ENCODE data around the gene MPO. TPM values are rescaled to one million over a fixed set of nuclear protein-coding genes. Genes with fewer than 3 reads are reported as not detected.

The MPO gene
- polyA plus RNA-seq, 3 donors = 4.2 to 7.5 (median 6.0) TPM

GRCh38 chr17:58279736-58280479 is 827 bp downstream of the MPO start:
- peak overlapping the region; percentile 76 to 93 for H3K4me3 Mint-ChIP-seq
- H3K36me3 Mint-ChIP-seq = peaks cover 0 to 3% of the 10 kb centered on the region in 2 donors
- TF ChIP-seq CTCF (IDR thresholded peaks at IDR 0.05) = no peak
- Histone ChIP-seq H3K79me2 (ENCODE audit: insufficient read depth, low read length) (peaks cover 96% of the 10 kb centered on the region), H3K4me3 (replicated peaks in 1 of 3; ENCODE audit: low read depth in 2 of 3, low read length in 3 of 3) (peak overlapping the region; percentile 13 to 74 (median 54)), H4K20me1 (ENCODE audit: insufficient read depth, low read length) (no peaks in the 10 kb centered on the region), H3K9me3 (replicated peaks in 1 of 2; ENCODE audit: control insufficient read depth in 1 of 2, insufficient read depth in 1 of 2, low read length in 2 of 2) (no peaks in the 10 kb centered on the region), H3K9ac (ENCODE audit: insufficient read depth, low read length, poor library complexity, severe bottlenecking) (peak overlapping the region; percentile 54), H3K4me2 (replicated peaks; ENCODE audit: extremely low read depth, low read length, poor library complexity, severe bottlenecking) (peak overlapping the region; percentile 74), H2AFZ (ENCODE audit: insufficient read depth, low read depth, low read length, poor library complexity, severe bottlenecking) (peak overlapping the region; percentile 92), H3K4me1 (ENCODE audit: control insufficient read depth in 1 of 2, insufficient read depth in 2 of 2, low read length in 2 of 2) (peaks cover 84 to 93% of the 10 kb centered on the region in 2 donors), H3K36me3 (replicated peaks in 1 of 2; ENCODE audit: control insufficient read depth in 1 of 2, insufficient read depth in 2 of 2, low read length in 2 of 2) (no peaks in the 10 kb centered on the region), H3K27ac (ENCODE audit: low read depth in 1 of 2, low read length in 2 of 2) (peak overlapping the region; percentile 69 to 84), H3K27me3 (ENCODE audit: control insufficient read depth in 2 of 2, insufficient read depth in 2 of 2, low read length in 2 of 2) (no peaks in the 10 kb centered on the region)
- intact Hi-C loops (cut with micrococcal nuclease) = loop anchor here in 1 of 2 donors (5.0 kb wide), 2 partner anchors 47 to 137 kb away; partner anchors contain the start of genes RNF43 and TSPOAP1
- WGBS (ENCODE audit: insufficient coverage) = 9% methylated on average over 11 of the region's 16 CpGs
- peaks cover 0 to 3% (median 3%) of the 10 kb centered on the region in 3 donors for H3K27me3 Mint-ChIP-seq (ENCODE audit: low read depth in 3 of 3)
- peak overlapping the region; percentile 78 to 98 (median 92) for H3K27ac Mint-ChIP-seq
- H3K4me1 Mint-ChIP-seq = peaks cover 91% of the 10 kb centered on the region
- DNase-seq = peak in 2 of 3 donors; percentile 47 to 48
- H3K9me3 Mint-ChIP-seq = no peaks in the 10 kb centered on the region

- H3K36me3 ChIP-seq (replicated peaks in 1 of 2; ENCODE audit: control insufficient read depth in 1 of 2, insufficient read depth in 2 of 2, low read length in 2 of 2) = no peaks in the 10 kb centered on the region
- peak overlapping the region; percentile 54 for H3K9ac ChIP-seq (ENCODE audit: insufficient read depth, low read length, poor library complexity, severe bottlenecking)
- no peaks in the 10 kb centered on the region for H3K9me3 ChIP-seq (replicated peaks in 1 of 2; ENCODE audit: control insufficient read depth in 1 of 2, insufficient read depth in 1 of 2, low read length in 2 of 2)
- H4K20me1 ChIP-seq (ENCODE audit: insufficient read depth, low read length) = no peaks in the 10 kb centered on the region
- H3K27ac ChIP-seq (ENCODE audit: low read depth in 1 of 2, low read length in 2 of 2) = peak overlapping the region; percentile 69 to 84
- peaks cover 94% of the 10 kb centered on the region for H3K79me2 ChIP-seq (ENCODE audit: insufficient read depth, low read length)
- H2AFZ ChIP-seq (ENCODE audit: insufficient read depth, low read depth, low read length, poor library complexity, severe bottlenecking) = peak overlapping the region; percentile 92
- no peak for TF ChIP-seq CTCF (IDR thresholded peaks at IDR 0.05)
- Mint-ChIP-seq H3K27ac (peak overlapping the region; percentile 82 to 98 (median 94)), H3K27me3 (ENCODE audit: low read depth in 3 of 3) (peaks cover 0 to 3% (median 3%) of the 10 kb centered on the region in 3 donors), H3K4me3 (peak overlapping the region; percentile 76 to 93), H3K4me1 (peaks cover 87% of the 10 kb centered on the region), H3K9me3 (no peaks in the 10 kb centered on the region), H3K36me3 (peaks cover 0 to 3% of the 10 kb centered on the region in 2 donors)
- 4% methylated on average over 52 of the region's 60 CpGs for WGBS (ENCODE audit: insufficient coverage)
- intact Hi-C loops (cut with micrococcal nuclease) = loop anchor here in 1 of 2 donors (5.0 kb wide), 2 partner anchors 48 to 138 kb away; partner anchors contain the start of genes RNF43 and TSPOAP1
- H3K4me2 ChIP-seq (replicated peaks; ENCODE audit: extremely low read depth, low read length, poor library complexity, severe bottlenecking) = peak overlapping the region; percentile 74
- H3K4me1 ChIP-seq (ENCODE audit: control insufficient read depth in 1 of 2, insufficient read depth in 2 of 2, low read length in 2 of 2) = peaks cover 81 to 87% of the 10 kb centered on the region in 2 donors
- H3K4me3 ChIP-seq (replicated peaks in 1 of 3; ENCODE audit: low read depth in 2 of 3, low read length in 3 of 3) = peak overlapping the region; percentile 13 to 74 (median 54)
- H3K27me3 ChIP-seq (ENCODE audit: control insufficient read depth in 2 of 2, insufficient read depth in 2 of 2, low read length in 2 of 2) = no peaks in the 10 kb centered on the region
- DNase-seq = peak; percentile 83 to 87 (median 83)
These were observed 1.6 kb downstream of the MPO start for GRCh38 chr17:58279016-58279711.

Measured in CD14-positive monocyte (primary cell).